Heart left ventricle (tissue), 13 donors: ENCODE measurements around the gene SUB1.
"Not testable (repeated sequence)": the region's sequence is repeated elsewhere in the genome, so short reads cannot be mapped to it uniquely, and the experiment has no call there.

ENCODE experiments used
- CTCF ChIP-seq, 12 donors: fragments of 200-600 bp; sonication (generic) in 4 of 12; IDR thresholded peaks; one replicate each; pipeline versions ENCODE4 v1.5.0 to v1.8.0; 2018 to 2022; ENCODE audit warnings: antibody characterized with exemption in 12 of 12, mild to moderate bottlenecking in 5 of 12
- POLR2A ChIP-seq, 2 donors: fragments of 450-650 bp; IDR thresholded peaks; one replicate each; pipeline ENCODE4 v1.6.1; 2017; ENCODE audit warnings: antibody characterized with exemption in 2 of 2, mild to moderate bottlenecking in 2 of 2, moderate library complexity in 2 of 2
- donor health status: ischemic (EF 13 %, LVEDD 7.1; RV severe dilation, severe dysfunction).
- donor health status: DM: no; HTN: yes; CAD: no.
- donor health status: DM: no; HTN: no; CAD: no.
- donor health status: ischemic (EF 25% LVEDD 6.9; RV normal size, moderate dysfunction).
- donor health status: ischemic (EF 25% LVEDD 5.7; RV mildly dilated, moderate dysfunction).
- donor health status: ischemic (EF 35%, LVEDD 5.7; RV mildly dilated, moderate dysfunction).
- donor health status: nonischemic (EF 11% LVEDD 7.7; RV severe dilation, severe dysfunction).
- donor health status: DM: yes; HTN: yes; CAD: no.
- donor health status: PGD.
- donor health status: ischemic (EF 29% LVEDD 5.4; RV normal size, mild dysfunction).
- donor health status: nonischemic (EF 23%, LVEDD 6.1; RV moderate dilation, normal function).

- TF ChIP-seq CTCF, POLR2A (IDR thresholded peaks at IDR 0.05): not testable (repeated sequence)
Observed at GRCh38 chr5:32556543-32556942, 28.8 kb upstream of the SUB1 start.
